ENCODE data around the gene SMIM35. TPM values are rescaled to one million over a fixed set of nuclear protein-coding genes. Genes with fewer than 3 reads are reported as not detected.

Gene SMIM35
- total and polyA plus RNA-seq, 2 of the 13 experiments (the other 11 are each of a cell fraction or from before 2014, with no cell fraction given): not detected

GRCh38 chr11:118068206-118068944 lies 18.4 kb downstream of the SMIM35 start:
- WGBS (ENCODE audit: low lambda C conversion rate): 37% methylated on average over 21 of the region's 24 CpGs
- Histone ChIP-seq H3K9ac (ENCODE audit: insufficient read depth, low read depth, low read length) (no peak overlapping the region), H3K27me3 (ENCODE audit: control insufficient read depth in 1 of 2, insufficient read depth in 2 of 2, low read length in 2 of 2) (peaks cover 2 to 17% of the 10 kb centered on the region in 2 experiments; a peak in 1 of 5 replicates), H3K9me3 (ENCODE audit: low read length) (no peaks in the 10 kb centered on the region), H4K20me1 (ENCODE audit: insufficient read depth, low read length) (no peaks in the 10 kb centered on the region), H3K4me1 (ENCODE audit: insufficient read depth, low read length) (no peaks in the 10 kb centered on the region), H3K79me2 (ENCODE audit: insufficient read depth, low read length) (no peaks in the 10 kb centered on the region), H2AFZ (ENCODE audit: low read length) (no peak overlapping the region), H3K4me2 (ENCODE audit: low read depth, low read length) (no peak overlapping the region), H3K27ac (ENCODE audit: extremely low read length, insufficient read depth, low read length) (no peak overlapping the region), H3K36me3 (replicated peaks in 1 of 2; ENCODE audit: control insufficient read depth in 1 of 2, insufficient read depth in 2 of 2, low read length in 2 of 2) (no peaks in the 10 kb centered on the region), H3K4me3 (replicated peaks in 1 of 3; ENCODE audit: insufficient read depth in 1 of 3, low read depth in 2 of 3, low read length in 3 of 3) (no peak overlapping the region)
- CTCF ChIA-PET (ENCODE audit: low intra/inter-chr PET ratio, low total read pairs): interaction anchor here (0.6 to 1.4 kb wide), 2 partner anchors 103 to 900 kb away, joined by 3 to 5 read pairs; no protein-coding TSS in a partner anchor
- in situ Hi-C loops (cut with HindIII; ENCODE audit: extremely low pct_ligation_motif_present, low pct_unique_long_range_greater_than_20kb): no loop called here
- DNase-seq (ENCODE audit: low spot score): no peak
- intact Hi-C loops (cut with micrococcal nuclease; ENCODE audit: unreplicated experiment): no loop called here
- FAIRE-seq: no peak
- POLR2A ChIA-PET: no interaction called here
- no TSS peak for BruUV-seq (replicated peaks)
- peak; percentile 92 for ATAC-seq
- TF ChIP-seq TFE3 (CRISPR knock-in tag; IDR thresholded peaks at IDR 0.05): no peak
- no peak for TF ChIP-seq ATF2 (CRISPR knock-in tag; IDR thresholded peaks at IDR 0.05)
- no peak for TF ChIP-seq ZNF766 (CRISPR knock-in tag; IDR thresholded peaks at IDR 0.05; ENCODE audit: borderline replicate concordance)
- no peak for TF ChIP-seq MAX (IDR thresholded peaks at IDR 0.05)
- TF ChIP-seq CREB1 (IDR thresholded peaks at IDR 0.05): no peak
- TF ChIP-seq CREB1 (CRISPR knock-in tag; IDR thresholded peaks at IDR 0.05): no peak
- TF ChIP-seq NFKB2 (CRISPR knock-in tag; IDR thresholded peaks at IDR 0.05; ENCODE audit: borderline replicate concordance): peak; percentile 27; the same call in 1 of the 2 replicates
- TF ChIP-seq STAG1 (CRISPR knock-in tag; IDR thresholded peaks at IDR 0.05): peak; percentile 79
- TF ChIP-seq FOXJ3 (CRISPR knock-in tag; IDR thresholded peaks at IDR 0.05; ENCODE audit: borderline replicate concordance): no peak
- TF ChIP-seq GATAD1 (CRISPR knock-in tag; IDR thresholded peaks at IDR 0.05): no peak
- TF ChIP-seq HMGA1 (CRISPR knock-in tag; conservative IDR thresholded peaks at IDR 0.05): no peak
- TF ChIP-seq ZNF20 (CRISPR knock-in tag; IDR thresholded peaks at IDR 0.05): no peak
- TF ChIP-seq ZNF317 (CRISPR knock-in tag; IDR thresholded peaks at IDR 0.05): no peak
- TF ChIP-seq XRCC5 (optimal IDR thresholded peaks at IDR 0.05; ENCODE audit: low read length): peak; percentile 56
- TF ChIP-seq RAD21 (CRISPR knock-in tag; IDR thresholded peaks at IDR 0.05): peak; percentile 62
- TF ChIP-seq NFYC (CRISPR knock-in tag; IDR thresholded peaks at IDR 0.05): no peak
- TF ChIP-seq ZNF446 (CRISPR knock-in tag; IDR thresholded peaks at IDR 0.05): no peak
- no peak for TF ChIP-seq ZBTB34 (CRISPR knock-in tag; IDR thresholded peaks at IDR 0.05)
- no peak for TF ChIP-seq ZNF30 (CRISPR knock-in tag; IDR thresholded peaks at IDR 0.05)
- TF ChIP-seq NFKBIZ (CRISPR knock-in tag; IDR thresholded peaks at IDR 0.05): no peak
- TF ChIP-seq NFRKB (IDR thresholded peaks at IDR 0.05): no peak
- no peak for TF ChIP-seq ZNF841 (CRISPR knock-in tag; IDR thresholded peaks at IDR 0.05; ENCODE audit: borderline replicate concordance)
- no peak for TF ChIP-seq RXRB (CRISPR knock-in tag; IDR thresholded peaks at IDR 0.05; ENCODE audit: borderline replicate concordance)
